DMS114 treated with DMSO at 0.1 percent for 48 hours (cell line): ENCODE data around the gene TTBK1.

Source experiments
- DNase-seq: peaks from one replicate; lab custom pipeline; 2025; ENCODE audit not compliant: unreplicated experiment; lab: John Stamatoyannopoulos, UW

TTBK1 gene

DNA sequence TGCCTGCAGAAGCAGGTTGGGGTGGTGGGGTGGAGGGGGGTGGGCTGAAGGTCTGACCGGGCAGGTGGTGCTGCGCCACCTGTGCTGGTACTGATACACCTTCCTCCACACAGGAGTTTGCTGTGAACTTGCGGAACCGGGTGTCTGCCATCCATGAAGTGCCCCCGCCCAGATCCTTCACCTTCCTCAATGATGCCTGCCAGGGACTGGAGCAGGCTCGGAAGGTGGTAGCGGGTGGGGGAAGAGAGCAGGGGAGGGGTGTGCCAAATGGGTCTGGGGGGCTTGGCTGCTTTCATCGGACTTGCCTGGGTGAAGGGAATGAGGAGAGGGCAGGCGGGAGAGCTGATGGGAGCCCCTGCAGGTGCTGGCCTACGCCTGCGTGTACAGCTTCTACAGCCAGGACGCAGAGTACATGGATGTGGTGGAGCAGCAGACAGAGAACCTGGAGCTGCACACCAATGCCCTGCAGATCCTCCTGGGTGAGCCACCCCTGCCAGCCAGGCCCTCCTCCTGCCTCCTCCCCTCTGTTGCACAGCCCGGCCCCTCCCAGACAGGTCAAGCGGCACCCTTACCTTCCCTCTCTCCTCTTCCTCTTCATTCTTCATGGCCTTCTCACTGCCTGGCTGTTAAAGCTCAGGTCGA lies 20.7 kb upstream of the TTBK1 start:
- no peak for DNase-seq

DNA sequence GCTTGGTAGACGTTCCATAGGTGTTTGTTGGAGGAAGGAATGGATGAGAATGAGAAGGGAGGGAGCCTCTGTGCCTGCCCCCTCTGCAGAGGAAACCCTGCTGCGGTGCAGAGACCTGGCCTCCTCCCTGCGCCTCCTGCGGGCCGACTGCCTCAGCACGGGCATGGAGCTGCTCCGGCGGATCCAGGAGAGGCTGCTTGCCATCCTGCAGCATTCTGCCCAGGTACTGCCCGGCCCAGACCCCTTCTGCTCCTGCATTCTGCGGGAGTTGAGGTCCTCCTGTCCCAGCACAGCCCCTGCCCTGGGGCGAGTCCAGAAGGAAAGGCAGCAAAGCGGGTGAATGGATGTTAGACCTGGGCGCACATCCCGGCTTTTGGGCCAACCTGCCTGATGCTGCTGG lies 20.1 kb upstream of the TTBK1 start:
- no peak for DNase-seq

DNA sequence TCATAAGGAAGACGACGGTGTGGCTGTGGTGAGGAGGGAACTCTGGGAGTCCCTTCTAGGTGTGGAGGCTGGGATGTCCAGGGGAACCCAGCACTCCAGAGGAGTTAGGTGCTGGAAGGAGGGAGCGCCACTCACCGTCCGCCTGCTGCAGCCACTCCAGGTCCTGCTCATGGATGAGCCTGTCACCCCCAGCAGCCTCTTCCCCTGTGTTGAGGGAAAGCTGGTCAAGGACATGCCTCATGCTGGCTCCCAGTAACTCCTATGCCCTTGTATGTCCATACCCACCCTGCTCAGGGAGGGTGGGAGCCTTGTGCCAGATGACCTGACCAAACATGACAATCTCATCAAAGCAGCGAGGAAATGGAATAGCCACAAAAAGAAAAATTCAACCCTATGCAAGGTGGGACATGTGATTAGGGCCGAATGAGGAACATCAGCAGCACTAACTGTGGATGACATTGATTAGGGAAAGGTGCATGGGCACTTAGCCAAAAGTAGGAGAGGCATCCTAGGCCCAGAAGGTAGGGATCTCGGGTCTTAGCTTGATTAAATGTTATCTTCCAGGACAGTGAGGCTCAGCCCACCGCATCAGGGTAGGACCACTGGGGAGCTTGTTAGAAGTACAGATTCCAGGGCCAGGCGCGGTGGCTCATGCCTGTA lies 17.0 kb upstream of the TTBK1 start:
- no peak for DNase-seq

- peak; percentile 55 for DNase-seq
Observed at GRCh38 chr6:43228951-43229802, 14.1 kb upstream of the TTBK1 start, which contains the start of gene DNPH1. DNPH1 (minus strand) TSS chr6:43229481; CDS start chr6:43229456, 25 bp downstream.

DNA sequence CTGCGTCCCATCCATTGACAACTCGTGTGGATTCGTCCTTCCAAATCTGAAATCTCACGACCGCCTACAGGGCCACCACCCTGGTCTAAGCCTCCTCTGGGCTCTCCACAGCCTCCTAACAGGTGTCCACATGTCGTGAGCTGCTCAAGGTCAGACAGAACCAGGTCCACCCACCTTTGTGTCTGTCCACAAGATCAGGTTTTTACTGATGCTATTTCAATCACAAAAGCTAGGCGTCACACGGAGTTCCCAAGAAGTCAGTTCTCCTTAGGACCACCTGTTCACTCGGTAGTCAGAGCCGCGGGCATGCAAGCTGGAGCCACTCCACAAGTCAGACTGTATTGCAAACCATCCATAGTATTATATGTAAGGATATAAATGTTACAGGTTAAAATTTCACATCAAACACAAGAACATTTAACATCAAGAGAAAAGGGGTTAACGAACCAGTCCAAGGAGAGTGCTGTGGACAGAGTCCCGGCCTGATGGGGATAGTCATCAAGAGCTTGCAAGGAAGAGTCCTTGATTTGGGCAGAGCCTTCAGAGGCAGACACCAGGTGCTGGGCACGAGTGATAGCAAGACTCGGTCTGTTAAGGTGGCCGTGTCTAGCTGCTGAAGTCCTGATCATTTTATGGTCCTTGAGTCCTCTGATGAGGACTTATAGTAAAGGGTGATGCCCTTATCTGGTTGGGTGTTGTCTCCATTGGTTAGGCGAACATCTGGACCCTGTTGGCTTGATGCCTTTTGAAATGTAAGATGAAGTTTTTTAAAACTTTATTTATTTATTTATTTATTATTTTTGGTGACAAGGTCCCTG lies 13.3 kb upstream of the TTBK1 start:
- DNase-seq, result no peak

DNA sequence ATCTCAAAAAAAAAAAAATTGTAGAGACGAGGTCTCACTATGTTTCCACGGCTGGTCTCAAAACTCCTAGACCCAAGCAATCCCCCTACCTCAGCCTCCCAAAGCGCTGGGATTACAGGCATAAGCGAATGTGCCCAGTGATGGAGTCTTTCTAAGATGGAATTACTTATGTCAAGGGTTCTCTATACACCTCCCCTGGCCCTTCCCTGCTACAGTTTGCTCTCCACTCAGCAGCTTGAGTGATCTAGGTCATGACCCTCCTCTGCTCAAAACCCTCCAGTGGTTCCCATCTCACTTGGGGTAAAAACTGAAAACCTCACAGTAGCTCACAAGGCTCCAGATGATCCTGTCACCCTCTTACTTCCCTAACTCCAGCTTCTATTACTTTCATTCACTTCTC lies 12.2 kb upstream of the TTBK1 start:
- DNase-seq, result no peak

GRCh38 chr6:43231735-43232450 lies 11.4 kb upstream of the TTBK1 start:
- DNase-seq, result no peak

DNA sequence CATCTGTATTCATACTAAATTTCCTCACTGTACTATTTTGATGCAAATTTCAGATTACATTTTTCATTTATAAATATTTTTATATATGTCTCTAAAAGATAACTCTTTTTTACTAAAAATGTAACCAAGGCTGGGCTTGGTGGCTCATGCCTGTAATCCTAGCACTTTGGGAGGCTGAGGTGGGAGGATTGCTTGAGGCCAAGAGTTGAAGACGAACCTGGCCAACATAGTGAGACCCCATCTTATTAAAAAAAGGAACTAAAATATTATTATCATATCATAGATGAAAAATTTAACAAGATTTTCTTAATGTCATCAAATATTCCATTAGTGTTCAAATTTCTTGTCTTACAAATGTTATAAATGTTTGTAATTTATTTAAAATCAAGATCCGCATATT lies 7.4 kb upstream of the TTBK1 start:
- no peak for DNase-seq

DNA sequence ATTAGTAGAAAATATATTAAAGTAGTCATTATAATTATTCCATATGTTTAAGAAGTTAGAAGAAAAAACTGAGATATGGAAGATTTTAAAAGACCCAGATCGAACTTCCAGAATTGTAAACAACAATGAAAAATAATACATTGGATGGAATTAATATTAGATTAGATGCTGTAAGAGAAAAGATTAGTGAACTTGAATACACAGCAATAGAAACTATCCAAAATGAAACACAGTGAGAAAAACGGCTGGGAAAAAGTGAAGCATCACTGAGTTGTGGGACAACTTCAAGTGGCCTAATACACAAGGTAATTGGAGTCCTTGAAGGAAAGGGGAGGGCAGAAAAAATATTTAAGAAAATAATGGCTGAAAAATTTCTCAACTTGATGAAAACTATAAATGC lies 4.2 kb upstream of the TTBK1 start:
- no peak for DNase-seq

- no peak for DNase-seq
Observed at GRCh38 chr6:43240950-43241349, 2.3 kb upstream of the TTBK1 start.

GRCh38 chr6:43241446-43241845 lies 1.8 kb upstream of the TTBK1 start:
- DNase-seq, result no peak

GRCh38 chr6:43243664-43244321 lies 512 bp downstream of the TTBK1 start:
- no peak for DNase-seq

- no peak for DNase-seq
Observed at GRCh38 chr6:43246301-43247113, 3.2 kb downstream of the TTBK1 start.

DNA sequence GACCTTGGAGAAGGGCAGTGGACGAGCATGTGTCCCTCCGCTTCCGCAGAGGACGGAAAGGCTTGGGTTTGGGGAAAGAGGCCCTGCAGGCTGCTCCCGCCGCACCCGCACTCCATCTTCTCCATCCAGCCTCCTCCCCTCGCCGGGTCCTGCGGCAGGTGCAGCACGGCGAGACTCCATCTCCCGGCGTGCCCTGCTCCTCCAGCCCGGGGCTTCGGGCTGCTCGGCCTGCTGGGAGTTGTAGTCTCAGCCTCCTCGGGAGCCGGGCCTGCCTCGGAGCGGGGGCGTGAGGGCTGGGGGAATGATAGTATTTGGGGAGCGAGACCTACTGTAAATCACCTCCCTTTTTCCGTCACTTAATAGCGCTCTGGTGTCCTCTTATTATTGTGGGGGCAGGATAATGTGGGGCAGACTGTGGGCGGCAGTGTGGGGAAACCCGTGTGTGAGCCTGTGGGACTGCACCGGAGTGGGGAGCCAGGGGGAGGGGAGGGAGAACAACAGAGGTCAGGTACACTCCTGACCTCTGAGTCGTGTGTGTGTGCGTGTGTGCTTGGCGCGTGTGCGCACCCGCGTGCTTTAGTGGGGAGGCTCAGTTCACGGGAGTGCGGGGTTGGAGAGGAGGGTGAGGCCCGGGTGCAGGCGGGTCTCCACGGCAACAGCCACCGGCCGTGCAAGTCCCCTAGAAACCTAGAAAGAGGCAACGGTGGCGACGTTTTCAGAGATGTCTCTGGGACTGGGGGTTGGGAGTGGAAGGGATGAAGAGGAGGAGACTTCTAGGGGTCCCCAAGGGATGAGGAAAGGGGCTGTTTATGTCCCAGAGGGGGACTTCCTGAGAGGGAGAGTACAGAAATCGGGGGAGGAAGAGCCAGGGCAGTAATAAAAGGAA lies 4.1 kb downstream of the TTBK1 start:
- peak; percentile 73 for DNase-seq

- DNase-seq, result no peak
Observed at GRCh38 chr6:43248101-43248500, 4.8 kb downstream of the TTBK1 start.

- no peak for DNase-seq
Observed at GRCh38 chr6:43248791-43249190, 5.5 kb downstream of the TTBK1 start.

DNA sequence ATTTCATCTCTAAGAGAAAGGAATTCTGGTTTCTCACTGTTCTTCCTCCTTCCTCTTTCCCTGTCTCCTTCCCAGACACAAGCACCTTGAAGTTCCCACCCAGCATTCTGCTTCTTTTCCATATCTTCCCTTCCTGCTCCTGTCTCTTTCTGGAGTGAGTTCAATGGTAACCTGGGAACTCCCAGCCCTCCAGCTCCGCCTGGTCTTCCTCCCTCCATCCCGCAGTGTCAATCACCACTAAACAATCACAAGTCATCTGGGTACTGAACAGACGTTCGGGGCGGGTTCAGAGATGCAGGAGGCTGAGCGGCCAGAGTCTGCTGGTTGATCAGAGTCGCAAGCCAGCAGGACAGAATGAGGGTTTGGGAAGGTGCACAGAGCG lies 7.7 kb downstream of the TTBK1 start:
- no peak for DNase-seq

GRCh38 chr6:43253401-43253800 lies 10.1 kb downstream of the TTBK1 start:
- no peak for DNase-seq
